ENCODE data around the gene GALNT2. TPM values are rescaled to one million over a fixed set of nuclear protein-coding genes. Genes with fewer than 3 reads are reported as not detected.
A peak's percentile ranks its signal among the peaks of the same experiment; 100 is the strongest.

The GALNT2 gene
- total RNA-seq, 2 experiments from 2014 or later, result 48.2 to 51.0 TPM

GRCh38 chr1:230303822-230304221 lies 236.8 kb downstream of the GALNT2 start:
- ATAC-seq, result peak; percentile 44

GRCh38 chr1:230306169-230306568 lies 239.1 kb downstream of the GALNT2 start:
- peaks cover 26% of the 10 kb centered on the region for H3K4me1 Mint-ChIP-seq
- DNase-seq, result peak; percentile 76
- ChIA-PET CTCF (interaction anchor here (0.8 to 1.8 kb wide), 4 partner anchors 13 to 646 kb away, joined by 3 to 9 read pairs (median 4); no protein-coding TSS in a partner anchor), POLR2A (interaction anchor here (1.6 kb wide), 1 partner anchor 196 kb away, joined by 3 read pairs; no protein-coding TSS in a partner anchor)
- intact Hi-C loops (cut with DNase I, micrococcal nuclease), result loop anchor here in 1 of 2 experiments (1.0 to 10.0 kb wide), 4 partner anchors 65 to 1641 kb away; no protein-coding TSS in a partner anchor
- peaks cover 3% of the 10 kb centered on the region for H3K27me3 Mint-ChIP-seq
- peak; percentile 92 for ATAC-seq
- H3K4me3 Mint-ChIP-seq, result no peak overlapping the region
- no peak overlapping the region for H3K27ac Mint-ChIP-seq
- H3K9me3 Mint-ChIP-seq (ENCODE audit: low read depth), result no peaks in the 10 kb centered on the region
- H3K36me3 Mint-ChIP-seq (ENCODE audit: low read depth), result no peaks in the 10 kb centered on the region

More at GRCh38 chr1:230303822-230304221, 236.8 kb downstream of the GALNT2 start:
- H3K4me3 Mint-ChIP-seq, result no peak overlapping the region
- ChIA-PET CTCF (interaction anchor here (0.6 to 0.8 kb wide), 2 partner anchors 105 to 1045 kb away, joined by 3 read pairs; no protein-coding TSS in a partner anchor), POLR2A (interaction anchor here (0.6 kb wide), 1 partner anchor 442 kb away, joined by 4 read pairs; no protein-coding TSS in a partner anchor)
- no peak overlapping the region for H3K27ac Mint-ChIP-seq
- intact Hi-C loops (cut with DNase I, micrococcal nuclease), result loop anchor here in 1 of 2 experiments (10.0 kb wide), 1 partner anchor 1639 kb away; no protein-coding TSS in a partner anchor
- no peaks in the 10 kb centered on the region for H3K36me3 Mint-ChIP-seq (ENCODE audit: low read depth)
- DNase-seq, result no peak
- H3K27me3 Mint-ChIP-seq, result no peaks in the 10 kb centered on the region
- no peaks in the 10 kb centered on the region for H3K9me3 Mint-ChIP-seq (ENCODE audit: low read depth)
- peaks cover 24% of the 10 kb centered on the region for H3K4me1 Mint-ChIP-seq

- intact Hi-C loops (cut with DNase I, micrococcal nuclease), result loop anchor here in 1 of 2 experiments (2.0 to 10.0 kb wide), 3 partner anchors 66 to 1642 kb away; no protein-coding TSS in a partner anchor
- ChIA-PET CTCF (interaction anchor here (0.6 to 1.1 kb wide), 3 partner anchors 203 to 1080 kb away, joined by 3 to 7 read pairs (median 4); no protein-coding TSS in a partner anchor), POLR2A (no interaction called here)
- ATAC-seq (no peak), DNase-seq (no peak)
- Mint-ChIP-seq H3K27me3 (peaks cover 3% of the 10 kb centered on the region), H3K4me1 (peaks cover 26% of the 10 kb centered on the region), H3K36me3 (ENCODE audit: low read depth) (no peaks in the 10 kb centered on the region), H3K4me3 (no peak overlapping the region), H3K9me3 (ENCODE audit: low read depth) (no peaks in the 10 kb centered on the region), H3K27ac (peak overlapping the region; percentile 7)
Observed at GRCh38 chr1:230307213-230307612, 240.2 kb downstream of the GALNT2 start.

GRCh38 chr1:230308039-230308438 lies 241.0 kb downstream of the GALNT2 start:
- Mint-ChIP-seq H3K27ac (no peak overlapping the region), H3K4me1 (peaks cover 26% of the 10 kb centered on the region), H3K27me3 (peaks cover 3% of the 10 kb centered on the region), H3K4me3 (no peak overlapping the region), H3K36me3 (ENCODE audit: low read depth) (no peaks in the 10 kb centered on the region), H3K9me3 (ENCODE audit: low read depth) (no peaks in the 10 kb centered on the region)
- ChIA-PET POLR2A (no interaction called here), CTCF (interaction anchor here (0.5 kb wide), 1 partner anchor 198 kb away, joined by 3 read pairs; no protein-coding TSS in a partner anchor)
- ATAC-seq (no peak), DNase-seq (no peak)
- intact Hi-C loops (cut with DNase I, micrococcal nuclease), result loop anchor here in 1 of 2 experiments (5.0 to 10.0 kb wide), 2 partner anchors 141 to 1643 kb away; no protein-coding TSS in a partner anchor

- Mint-ChIP-seq H3K27ac (no peak overlapping the region), H3K4me3 (no peak overlapping the region), H3K9me3 (ENCODE audit: low read depth) (no peaks in the 10 kb centered on the region), H3K4me1 (peaks cover 19% of the 10 kb centered on the region), H3K27me3 (peaks cover 3% of the 10 kb centered on the region), H3K36me3 (ENCODE audit: low read depth) (no peaks in the 10 kb centered on the region)
- ChIA-PET CTCF (interaction anchor here (0.5 to 1.7 kb wide), 3 partner anchors 10 to 648 kb away, joined by 3 to 7 read pairs (median 3); no protein-coding TSS in a partner anchor), POLR2A (no interaction called here)
- DNase-seq, result no peak
- intact Hi-C loops (cut with DNase I, micrococcal nuclease), result loop anchor here in 1 of 2 experiments (5.0 to 10.0 kb wide), 2 partner anchors 142 to 1644 kb away; no protein-coding TSS in a partner anchor
- no peak for ATAC-seq
Observed at GRCh38 chr1:230308821-230309220, 241.8 kb downstream of the GALNT2 start.

- intact Hi-C loops (cut with DNase I, micrococcal nuclease), result loop anchor here (1.0 to 10.0 kb wide), 8 partner anchors 142 to 1645 kb away; partner anchors contain the start of genes ABCB10 (in 1 of the 2) and GALNT2 (in 1 of the 2)
- Mint-ChIP-seq H3K4me1 (peaks cover 15% of the 10 kb centered on the region), H3K36me3 (ENCODE audit: low read depth) (no peaks in the 10 kb centered on the region), H3K9me3 (ENCODE audit: low read depth) (no peaks in the 10 kb centered on the region), H3K4me3 (no peak overlapping the region), H3K27ac (no peak overlapping the region), H3K27me3 (peaks cover 4% of the 10 kb centered on the region)
- ChIA-PET POLR2A (no interaction called here), CTCF (interaction anchor here (0.6 to 1.7 kb wide), 6 partner anchors 9 to 1653 kb away, joined by 3 to 7 read pairs (median 3); no protein-coding TSS in a partner anchor)
- ATAC-seq (no peak), DNase-seq (no peak)
Observed at GRCh38 chr1:230309646-230310177, 242.7 kb downstream of the GALNT2 start.

GRCh38 chr1:230310381-230311163 lies 243.5 kb downstream of the GALNT2 start:
- Mint-ChIP-seq H3K9me3 (ENCODE audit: low read depth) (no peaks in the 10 kb centered on the region), H3K27ac (no peak overlapping the region), H3K4me3 (no peak overlapping the region), H3K4me1 (peaks cover 15% of the 10 kb centered on the region), H3K27me3 (peaks cover 4% of the 10 kb centered on the region), H3K36me3 (ENCODE audit: low read depth) (no peaks in the 10 kb centered on the region)
- DNase-seq (peak; percentile 82), ATAC-seq (peak; percentile 48)
- ChIA-PET CTCF (interaction anchor here (0.6 to 1.7 kb wide), 5 partner anchors 306 to 1654 kb away, joined by 3 to 7 read pairs (median 3); no protein-coding TSS in a partner anchor), POLR2A (no interaction called here)
- intact Hi-C loops (cut with DNase I, micrococcal nuclease), result loop anchor here (1.0 to 5.0 kb wide), 6 partner anchors 243 to 1053 kb away; partner anchors contain the start of genes ABCB10 (in 1 of the 2) and GALNT2 (in 1 of the 2)

GRCh38 chr1:230312676-230313075 lies 245.6 kb downstream of the GALNT2 start:
- ATAC-seq, result no peak
- CTCF ChIA-PET, result interaction anchor here (1.1 kb wide), 1 partner anchor 24 kb away, joined by 5 read pairs; no protein-coding TSS in a partner anchor

GRCh38 chr1:230313453-230314141 lies 246.6 kb downstream of the GALNT2 start:
- Mint-ChIP-seq H3K4me3 (no peak overlapping the region), H3K4me1 (peaks cover 2% of the 10 kb centered on the region), H3K27ac (no peak overlapping the region), H3K36me3 (ENCODE audit: low read depth) (no peaks in the 10 kb centered on the region), H3K9me3 (ENCODE audit: low read depth) (no peaks in the 10 kb centered on the region), H3K27me3 (peaks cover 4% of the 10 kb centered on the region)
- POLR2A ChIA-PET, result no interaction called here
- intact Hi-C loops (cut with DNase I, micrococcal nuclease), result loop anchor here (5.0 kb wide), 3 partner anchors 246 to 1056 kb away; partner anchors contain the start of genes ABCB10 (in 1 of the 2) and GALNT2 (in 1 of the 2)
- DNase-seq, result no peak
- CTCF ChIA-PET, result interaction anchor here (0.9 kb wide), 1 partner anchor 655 kb away, joined by 3 read pairs; no protein-coding TSS in a partner anchor
- no peak for ATAC-seq

More at GRCh38 chr1:230312676-230313075, 245.6 kb downstream of the GALNT2 start:
- no peak for DNase-seq
- H3K27me3 Mint-ChIP-seq, result peaks cover 4% of the 10 kb centered on the region
- H3K27ac Mint-ChIP-seq, result no peak overlapping the region
- H3K36me3 Mint-ChIP-seq (ENCODE audit: low read depth), result no peaks in the 10 kb centered on the region
- H3K4me1 Mint-ChIP-seq, result peaks cover 2% of the 10 kb centered on the region
- POLR2A ChIA-PET, result no interaction called here
- intact Hi-C loops (cut with DNase I, micrococcal nuclease), result loop anchor here (5.0 kb wide), 3 partner anchors 245 to 1055 kb away; partner anchors contain the start of genes ABCB10 (in 1 of the 2) and GALNT2 (in 1 of the 2)
- H3K9me3 Mint-ChIP-seq (ENCODE audit: low read depth), result no peaks in the 10 kb centered on the region
- no peak overlapping the region for H3K4me3 Mint-ChIP-seq

GRCh38 chr1:230314142-230314470 lies 247.1 kb downstream of the GALNT2 start:
- CTCF ChIA-PET, result no interaction called here

More at GRCh38 chr1:230314142-230314470, 247.1 kb downstream of the GALNT2 start:
- no peaks in the 10 kb centered on the region for H3K9me3 Mint-ChIP-seq (ENCODE audit: low read depth)
- no peak for DNase-seq
- intact Hi-C loops (cut with DNase I, micrococcal nuclease), result loop anchor here (5.0 kb wide), 3 partner anchors 247 to 1057 kb away; partner anchors contain the start of genes ABCB10 (in 1 of the 2) and GALNT2 (in 1 of the 2)
- H3K27ac Mint-ChIP-seq, result no peak overlapping the region
- peaks cover 4% of the 10 kb centered on the region for H3K27me3 Mint-ChIP-seq
- no peak overlapping the region for H3K4me3 Mint-ChIP-seq
- POLR2A ChIA-PET, result no interaction called here
- no peaks in the 10 kb centered on the region for H3K36me3 Mint-ChIP-seq (ENCODE audit: low read depth)
- peaks cover 2% of the 10 kb centered on the region for H3K4me1 Mint-ChIP-seq
- ATAC-seq, result no peak
